Gastrocnemius medialis (tissue), 4 donors: ENCODE measurements around the gene ADAM11. TPM values are rescaled to one million over a fixed set of nuclear protein-coding genes. Genes with fewer than 3 reads are reported as not detected.
A peak's percentile ranks its signal among the peaks of the same experiment; 100 is the strongest.

Experiments used
- ATAC-seq, 2 donors: fragments of 150-250 bp; one replicate each; pipeline ENCODE4 v1.9.1; 2016
- DNase-seq, 2 donors: peaks; one replicate each; pipeline ENCODE4 v3.0.0-alpha.2; 2019
- H3K27ac ChIP-seq, 4 donors: fragments of 200-600 bp; sonication (generic); 1 replicate in 1 of 4; 2 replicates in 3 of 4; pipeline ENCODE4 v1.5.1; 2016 to 2018; ENCODE audit warnings: mild to moderate bottlenecking in 2 of 4, moderate library complexity in 1 of 4
- H3K27me3 ChIP-seq, 3 donors: fragments of 200-600 bp; sonication (generic) in 2 of 3; 1 replicate in 1 of 3; 2 replicates in 2 of 3; pipeline versions ENCODE4 v1.5.1 to v1.6.0; 2016 to 2019; ENCODE audit warnings: mild to moderate bottlenecking in 1 of 3, moderate library complexity in 1 of 3
- H3K36me3 ChIP-seq, 2 donors: fragments of 200-600 bp; sonication (generic) in 1 of 2; one replicate each; pipeline ENCODE4 v1.5.1; 2017 to 2018
- H3K4me1 ChIP-seq, 2 donors: fragments of 200-600 bp; sonication (generic) in 1 of 2; one replicate each; pipeline ENCODE4 v1.5.1; 2016 to 2017; ENCODE audit warnings: mild to moderate bottlenecking in 2 of 2
- H3K4me3 ChIP-seq, 4 donors: fragments of 200-600 bp; sonication (generic) in 3 of 4; 1 replicate in 1 of 4; 2 replicates in 3 of 4; pipeline ENCODE4 v1.5.1; 2016 to 2019; ENCODE audit warnings: mild to moderate bottlenecking in 2 of 4
- H3K9me3 ChIP-seq, 3 donors: fragments of 200-600 bp; sonication (generic) in 2 of 3; 1 replicate in 1 of 3; 2 replicates in 2 of 3; pipeline ENCODE4 v1.5.1; 2016 to 2019
- CTCF ChIP-seq, 5 experiments: fragments of 450-650 bp in 3 of 5; fragments of 200-600 bp in 2 of 5; sonication (generic) in 2 of 5; IDR thresholded peaks in 4 of 5; conservative IDR thresholded peaks in 1 of 5; 1 replicate in 4 of 5; 2 replicates in 1 of 5; pipeline ENCODE4 v1.5.1; 2016 to 2019; ENCODE audit warnings: antibody characterized with exemption in 5 of 5, mild to moderate bottlenecking in 3 of 5, moderate library complexity in 3 of 5
- POLR2A ChIP-seq, 2 donors: fragments of 450-650 bp; IDR thresholded peaks; one replicate each; pipeline ENCODE4 v1.6.1; 2017; ENCODE audit warnings: antibody characterized with exemption in 2 of 2, mild to moderate bottlenecking in 2 of 2, moderate library complexity in 2 of 2
- in situ Hi-C, 4 donors: fragments of 200-750 bp; cut with MboI; loops; one replicate each; pipeline versions ENCODE4 v1.15.0 to v1.8.0; 2017; ENCODE audit warnings: low sequenced_read_pairs in 4 of 4
- intact Hi-C: fragments of 100-400 bp; cut with DNase I; formaldehyde crosslinking; loops from one replicate; pipeline ENCODE4 v1.15.1; 2023; ENCODE audit warnings: low total_unique reads
- total RNA-seq, 4 donors: library from RNA; depleted of rRNA; stranded (reverse); fragments of >200 nt; gene quantifications; one replicate each; pipeline versions ENCODE4 v1.1.0 to v1.2.3, GENCODE V29; 2016

The ADAM11 gene
- total RNA-seq, 4 donors from 2014 or later = 0.04 to 0.36 TPM; not detected in 2

DNA sequence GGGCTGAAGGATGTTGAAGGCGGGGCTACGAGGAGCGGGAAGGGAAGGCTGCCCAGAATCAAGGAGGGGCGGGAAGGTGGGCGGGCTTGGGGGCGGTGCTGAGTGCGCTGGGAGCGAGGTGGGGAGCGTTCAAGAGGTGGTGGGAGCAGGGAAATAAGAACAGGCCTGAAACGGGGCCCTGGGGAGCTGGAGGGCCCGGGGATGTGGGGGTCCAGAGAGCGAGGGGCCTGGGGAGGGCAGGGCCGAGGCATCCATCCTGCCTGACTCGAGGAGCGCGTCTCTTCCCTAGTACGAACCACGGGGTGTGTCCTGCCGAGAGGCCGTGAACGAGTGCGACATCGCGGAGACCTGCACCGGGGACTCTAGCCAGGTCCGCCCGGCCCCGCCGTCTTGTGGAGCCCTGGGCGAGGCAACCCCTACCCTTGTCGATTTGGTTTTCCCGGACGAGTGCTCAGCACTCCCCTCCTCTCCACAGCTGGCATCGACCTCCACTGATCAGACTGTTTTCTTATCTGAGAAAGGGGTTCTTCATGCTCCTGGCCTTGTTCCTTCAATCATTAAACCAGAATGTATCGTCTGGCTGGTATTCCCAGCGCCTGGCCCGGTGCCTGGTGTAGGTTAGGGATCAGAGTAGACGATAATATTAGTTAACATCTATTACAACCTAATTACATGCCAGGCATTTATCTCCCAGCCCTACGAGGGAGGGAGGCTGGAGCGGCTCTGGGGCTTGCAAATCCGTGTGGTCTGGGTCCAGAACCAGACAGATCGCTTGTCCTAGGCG, 17.2 kb downstream of the ADAM11 start:
- intact Hi-C loops = loop anchor here (1.0 to 2.0 kb wide), 4 partner anchors 89 to 357 kb away; partner anchors contain the start of gene PLCD3

DNA sequence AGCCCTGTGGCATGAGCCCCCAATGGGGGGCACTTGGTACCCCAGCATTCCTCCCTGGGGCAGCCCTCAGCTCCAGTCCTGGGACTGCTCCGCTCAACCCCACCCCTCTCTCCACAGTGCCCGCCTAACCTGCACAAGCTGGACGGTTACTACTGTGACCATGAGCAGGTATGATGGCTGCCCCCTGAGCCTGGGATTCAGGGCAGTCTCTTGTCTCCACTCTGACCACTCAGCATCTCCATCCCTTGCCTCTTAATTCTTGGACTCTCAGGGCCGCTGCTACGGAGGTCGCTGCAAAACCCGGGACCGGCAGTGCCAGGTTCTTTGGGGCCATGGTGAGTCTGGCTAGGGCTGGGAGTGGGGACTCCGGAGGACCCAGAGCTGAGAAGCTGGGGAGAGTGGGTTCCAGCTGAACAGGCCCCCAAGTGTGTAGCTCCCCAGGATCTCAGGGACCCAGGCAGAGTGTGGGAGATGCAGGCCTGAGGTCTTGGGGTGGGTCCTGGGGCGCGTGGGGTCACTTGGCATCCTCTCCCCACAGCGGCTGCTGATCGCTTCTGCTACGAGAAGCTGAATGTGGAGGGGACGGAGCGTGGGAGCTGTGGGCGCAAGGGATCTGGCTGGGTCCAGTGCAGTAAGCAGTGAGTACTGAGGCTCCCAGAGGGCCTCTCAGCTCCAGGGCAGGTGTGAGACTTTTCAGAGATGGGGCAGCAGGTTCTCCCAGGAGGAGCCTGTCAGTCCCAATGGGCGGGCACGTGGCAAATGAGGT, 18.0 kb downstream of the ADAM11 start:
- no peaks in the 10 kb centered on the region for H3K9me3 ChIP-seq
- H3K36me3 ChIP-seq = no peaks in the 10 kb centered on the region
- H3K27me3 ChIP-seq = peaks cover 0 to 15% (median 8%) of the 10 kb centered on the region in 3 donors
- no peak for TF ChIP-seq CTCF (IDR thresholded peaks at IDR 0.05 in 4 of 5, conservative IDR thresholded peaks at IDR 0.05 in 1 of 5)
- no peak for TF ChIP-seq POLR2A (IDR thresholded peaks at IDR 0.05)
- H3K4me1 ChIP-seq = peaks cover 9 to 14% of the 10 kb centered on the region in 2 donors
- in situ Hi-C loops = loop anchor here (5.0 to 25.0 kb wide), 4 partner anchors 88 to 248 kb away; no protein-coding TSS in a partner anchor
- DNase-seq (no peak), ATAC-seq (no peak)
- intact Hi-C loops = no loop called here
- no peak overlapping the region for H3K4me3 ChIP-seq
- H3K27ac ChIP-seq = no peak overlapping the region

More for the DNA sequence above, 17.2 kb downstream of the ADAM11 start:
- Histone ChIP-seq H3K9me3 (no peaks in the 10 kb centered on the region), H3K4me3 (peak overlapping the region; percentile 56 to 88 (median 64)), H3K4me1 (peaks cover 6 to 14% of the 10 kb centered on the region in 2 donors), H3K36me3 (no peaks in the 10 kb centered on the region), H3K27ac (no peak overlapping the region), H3K27me3 (peaks cover 0 to 15% (median 8%) of the 10 kb centered on the region in 3 donors)
- no peak for DNase-seq
- no peak for TF ChIP-seq CTCF (IDR thresholded peaks at IDR 0.05 in 4 of 5, conservative IDR thresholded peaks at IDR 0.05 in 1 of 5)
- TF ChIP-seq POLR2A (IDR thresholded peaks at IDR 0.05) = no peak
- in situ Hi-C loops = loop anchor here (5.0 to 25.0 kb wide), 4 partner anchors 89 to 249 kb away; no protein-coding TSS in a partner anchor
- ATAC-seq = peak in 1 of 2 donors; percentile 4

GRCh38 chr17:44777394-44778348, 18.9 kb downstream of the ADAM11 start:
- Histone ChIP-seq H3K4me3 (no peak overlapping the region), H3K4me1 (peaks cover 9 to 14% of the 10 kb centered on the region in 2 donors), H3K27me3 (peaks cover 0 to 15% (median 4%) of the 10 kb centered on the region in 3 donors), H3K36me3 (no peaks in the 10 kb centered on the region), H3K9me3 (no peaks in the 10 kb centered on the region), H3K27ac (no peak overlapping the region)
- ATAC-seq = no peak
- TF ChIP-seq POLR2A (IDR thresholded peaks at IDR 0.05) (no peak), CTCF (IDR thresholded peaks at IDR 0.05 in 4 of 5, conservative IDR thresholded peaks at IDR 0.05 in 1 of 5) (no peak)
- DNase-seq = no peak
- in situ Hi-C loops = loop anchor here (5.0 to 25.0 kb wide), 4 partner anchors 87 to 247 kb away; no protein-coding TSS in a partner anchor
- intact Hi-C loops = no loop called here

- intact Hi-C loops = no loop called here
- no peak for TF ChIP-seq CTCF (IDR thresholded peaks at IDR 0.05 in 4 of 5, conservative IDR thresholded peaks at IDR 0.05 in 1 of 5)
- no peak for TF ChIP-seq POLR2A (IDR thresholded peaks at IDR 0.05)
- no peaks in the 10 kb centered on the region for H3K9me3 ChIP-seq
- peaks cover 9 to 14% of the 10 kb centered on the region in 2 donors for H3K4me1 ChIP-seq
- H3K27ac ChIP-seq = no peak overlapping the region
- H3K36me3 ChIP-seq = no peaks in the 10 kb centered on the region
- H3K4me3 ChIP-seq = peak overlapping the region in 2 of 4 donors; percentile 27 to 46
- peaks cover 0 to 6% (median under 1%) of the 10 kb centered on the region in 3 donors for H3K27me3 ChIP-seq
- DNase-seq (no peak), ATAC-seq (no peak)
- in situ Hi-C loops = loop anchor here (5.0 to 25.0 kb wide), 4 partner anchors 86 to 246 kb away; no protein-coding TSS in a partner anchor
Observed at GRCh38 chr17:44778656-44779210, 19.9 kb downstream of the ADAM11 start.
